Measurements from ENCODE around the gene LRRC46.

The LRRC46 gene, protein sequence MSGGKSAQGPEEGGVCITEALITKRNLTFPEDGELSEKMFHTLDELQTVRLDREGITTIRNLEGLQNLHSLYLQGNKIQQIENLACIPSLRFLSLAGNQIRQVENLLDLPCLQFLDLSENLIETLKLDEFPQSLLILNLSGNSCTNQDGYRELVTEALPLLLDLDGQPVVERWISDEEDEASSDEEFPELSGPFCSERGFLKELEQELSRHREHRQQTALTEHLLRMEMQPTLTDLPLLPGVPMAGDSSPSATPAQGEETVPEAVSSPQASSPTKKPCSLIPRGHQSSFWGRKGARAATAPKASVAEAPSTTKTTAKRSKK

DNA sequence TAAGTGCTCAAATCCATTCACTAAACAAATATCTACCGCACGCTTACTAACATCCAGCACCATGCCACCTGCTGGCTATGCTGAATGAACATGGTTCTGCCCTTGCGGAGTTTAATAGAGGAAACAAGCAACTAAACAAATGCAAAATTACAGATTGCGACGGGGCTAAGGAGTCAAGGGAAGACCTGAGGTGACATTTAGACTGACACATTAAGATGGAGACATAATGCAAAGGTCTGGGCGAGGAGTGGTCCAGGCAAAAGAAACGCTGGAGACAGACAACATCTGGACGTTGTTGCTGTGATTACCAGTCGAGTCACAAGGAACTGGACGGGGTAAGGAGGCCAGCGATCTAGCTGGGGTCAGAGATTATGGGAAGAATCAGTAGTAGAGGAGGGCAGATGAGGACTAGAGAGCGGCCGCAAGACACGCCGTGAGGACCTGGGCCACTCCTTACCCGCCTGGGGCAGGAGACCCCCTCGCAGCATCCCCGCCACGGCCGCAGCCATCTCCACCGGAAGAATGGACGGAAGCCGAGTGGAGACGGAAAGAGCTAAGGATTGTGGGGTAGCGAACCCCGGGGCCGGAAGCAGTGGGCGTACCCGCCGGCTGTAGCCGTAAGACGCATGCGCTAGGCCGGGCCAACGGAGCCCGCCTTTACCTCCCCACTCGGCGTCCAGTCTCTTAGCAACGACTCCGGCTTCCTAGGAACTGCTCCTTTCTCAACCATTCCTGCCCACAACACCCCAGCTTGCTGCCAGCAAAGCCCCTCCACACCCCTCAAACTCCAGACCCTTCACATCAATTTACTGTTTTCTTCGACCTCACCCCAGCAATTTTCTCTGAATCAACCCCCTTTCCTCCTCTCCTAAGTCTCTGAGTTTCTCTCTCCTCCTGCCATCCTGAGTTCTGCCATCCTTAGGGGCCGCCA, at the start of gene LRRC46, which contains the start of gene MRPL10:
Gene LRRC46 (plus strand): TSS at position 668 of the 931 bp plus-strand sequence. CDS start 320 bp downstream, outside the sequence.
Gene MRPL10 (minus strand): TSS at position 539 of the 931 bp plus-strand sequence. CDS start 30 bp downstream, at position 509.
- peak within 1 kb of the TSS; percentile 94 to 99 for H3K4me3 ChIP-seq (ENCODE audit: low read length in 2 of 2)
- H3K27ac ChIP-seq (ENCODE audit: low read length) = peak within 1 kb of the TSS; percentile 69
- H3K4me1 ChIP-seq (ENCODE audit: control insufficient read depth, insufficient read depth, low read length) = peaks cover 23% of the 10 kb centered on the region

DNA sequence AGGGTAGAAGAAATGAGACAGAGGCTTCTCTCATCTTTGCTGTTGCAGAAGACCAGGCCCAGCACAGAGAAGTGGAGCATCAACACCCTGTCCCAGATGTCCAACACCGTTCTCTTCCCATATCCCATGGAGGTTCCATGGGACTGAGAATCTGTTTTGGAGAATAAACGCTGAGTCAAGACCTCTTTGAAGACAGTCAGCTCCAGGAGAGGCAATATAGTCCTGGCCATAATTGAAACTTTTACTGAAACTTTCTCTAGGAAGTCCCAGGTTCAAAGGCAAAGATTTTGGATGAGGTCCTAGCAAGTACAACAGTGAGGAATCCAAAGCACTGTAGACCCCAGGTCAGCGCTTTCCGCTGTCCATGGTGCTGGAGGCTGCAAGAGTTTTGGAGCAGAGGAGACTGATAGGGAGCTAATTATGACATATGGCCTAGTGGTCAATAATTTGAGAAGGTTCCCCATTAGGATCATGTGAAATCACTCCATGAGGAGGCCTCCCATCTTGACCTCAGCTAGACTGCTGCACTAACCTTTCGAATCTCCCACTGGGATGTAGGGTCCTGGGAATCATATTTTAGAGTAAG, 45.8 kb upstream of the LRRC46 start:
- H3K36me3 ChIP-seq (ENCODE audit: control insufficient read depth in 2 of 2, insufficient read depth in 2 of 2, low read length in 2 of 2) = no peaks in the 10 kb centered on the region
- no peaks in the 10 kb centered on the region for H3K9me3 ChIP-seq (ENCODE audit: control insufficient read depth in 2 of 2, low read length in 2 of 2)
- H3K27ac ChIP-seq (ENCODE audit: low read length) = no peak overlapping the region
- H3K27me3 ChIP-seq (ENCODE audit: control insufficient read depth in 1 of 2, insufficient read depth in 2 of 2, low read length in 2 of 2) = peaks cover 18 to 22% of the 10 kb centered on the region in 2 donors
- H3K4me1 ChIP-seq (ENCODE audit: control insufficient read depth, insufficient read depth, low read length) = peaks cover 8% of the 10 kb centered on the region
- no peak overlapping the region for H3K4me3 ChIP-seq (ENCODE audit: low read length in 2 of 2)
- H3K9ac ChIP-seq (ENCODE audit: low read length in 2 of 2) = no peak overlapping the region

More for the DNA sequence above, at the start of gene LRRC46, which contains the start of gene MRPL10:
- Histone ChIP-seq H3K9ac (ENCODE audit: low read length in 2 of 2) (peak within 1 kb of the TSS; percentile 79 to 97), H3K9me3 (ENCODE audit: control insufficient read depth in 2 of 2, low read length in 2 of 2) (no peaks in the 10 kb centered on the region), H3K27me3 (ENCODE audit: control insufficient read depth in 1 of 2, insufficient read depth in 2 of 2, low read length in 2 of 2) (no peaks in the 10 kb centered on the region), H3K36me3 (ENCODE audit: control insufficient read depth in 2 of 2, insufficient read depth in 2 of 2, low read length in 2 of 2) (peaks cover 17 to 21% of the 10 kb centered on the region in 2 donors)

DNA sequence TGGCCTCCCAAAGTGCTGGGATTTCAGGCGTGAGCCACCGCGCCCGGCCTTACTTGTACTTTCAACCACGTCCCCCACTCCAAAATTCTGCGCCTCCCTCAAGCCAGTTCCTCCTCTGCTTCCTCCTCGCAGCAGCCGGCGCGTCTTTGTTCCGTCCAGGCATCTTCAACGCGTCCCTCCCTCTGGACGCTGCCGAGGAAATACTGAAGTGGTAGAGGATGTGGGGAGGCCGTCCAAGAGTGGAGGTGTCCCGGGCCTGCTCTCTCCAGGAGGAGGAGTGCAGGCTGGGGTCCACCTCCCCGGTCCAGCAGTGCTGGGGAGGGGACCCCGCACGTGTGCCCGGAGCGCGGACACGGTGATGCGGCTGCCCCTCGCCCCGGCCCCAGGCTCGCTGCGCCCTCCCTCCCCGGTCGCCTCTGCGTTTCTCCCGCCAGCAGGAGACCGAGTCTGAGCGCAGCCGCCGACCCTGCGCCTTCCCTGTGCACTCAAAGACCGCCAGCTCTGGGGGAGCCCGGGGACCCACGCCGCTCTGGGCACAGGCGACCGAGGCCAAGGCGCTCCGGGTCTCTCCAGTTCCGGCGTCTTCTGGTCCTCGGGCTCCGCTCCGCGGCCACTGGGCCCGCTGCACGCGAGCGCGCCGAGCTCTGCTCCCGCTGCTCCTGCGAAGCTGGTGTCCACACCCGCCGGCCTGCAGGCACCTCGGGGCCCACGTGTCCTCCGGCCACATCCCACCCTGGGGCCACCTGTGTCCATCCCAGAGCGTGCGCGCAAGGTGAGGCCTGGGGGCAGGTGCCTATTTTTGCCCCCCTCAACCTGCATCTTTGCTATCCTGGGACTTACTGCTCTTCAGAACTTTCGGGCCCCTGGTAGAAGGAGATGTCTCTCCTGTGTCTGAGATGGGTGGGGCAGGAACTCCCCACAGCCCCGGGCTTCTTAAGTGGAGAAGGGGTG, 41.6 kb upstream of the LRRC46 start:
- H3K27ac ChIP-seq (ENCODE audit: low read length) = no peak overlapping the region
- no peaks in the 10 kb centered on the region for H3K36me3 ChIP-seq (ENCODE audit: control insufficient read depth in 2 of 2, insufficient read depth in 2 of 2, low read length in 2 of 2)
- no peaks in the 10 kb centered on the region for H3K9me3 ChIP-seq (ENCODE audit: control insufficient read depth in 2 of 2, low read length in 2 of 2)
- no peak overlapping the region for H3K9ac ChIP-seq (ENCODE audit: low read length in 2 of 2)
- H3K4me1 ChIP-seq (ENCODE audit: control insufficient read depth, insufficient read depth, low read length) = peaks cover 8% of the 10 kb centered on the region
- peak overlapping the region; percentile 52 to 68 for H3K4me3 ChIP-seq (ENCODE audit: low read length in 2 of 2)
- H3K27me3 ChIP-seq (ENCODE audit: control insufficient read depth in 1 of 2, insufficient read depth in 2 of 2, low read length in 2 of 2) = peaks cover 19 to 47% of the 10 kb centered on the region in 2 donors

DNA sequence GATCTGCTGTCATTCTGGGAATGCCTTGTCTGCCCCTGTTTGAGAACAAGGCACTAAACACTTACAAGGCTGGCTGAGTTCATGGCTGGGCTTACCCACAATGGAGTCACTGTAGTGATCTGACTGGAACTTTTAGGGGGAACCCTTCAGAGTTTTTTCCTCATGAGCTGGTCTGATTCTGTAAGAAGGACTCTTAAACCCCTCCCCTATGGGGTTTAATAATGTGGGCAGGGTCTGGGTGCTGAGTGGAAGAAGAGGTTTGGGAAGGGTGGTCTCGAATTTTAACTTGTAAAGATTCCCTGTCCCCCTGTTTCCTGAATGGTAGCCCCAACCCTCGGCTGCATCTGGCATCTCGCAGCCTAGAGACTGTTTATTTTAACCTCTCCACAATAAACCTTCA, 40.4 kb upstream of the LRRC46 start:
- Histone ChIP-seq H3K4me3 (ENCODE audit: low read length in 2 of 2) (no peak overlapping the region), H3K27me3 (ENCODE audit: control insufficient read depth in 1 of 2, insufficient read depth in 2 of 2, low read length in 2 of 2) (peaks cover 19 to 47% of the 10 kb centered on the region in 2 donors), H3K36me3 (ENCODE audit: control insufficient read depth in 2 of 2, insufficient read depth in 2 of 2, low read length in 2 of 2) (no peaks in the 10 kb centered on the region), H3K4me1 (ENCODE audit: control insufficient read depth, insufficient read depth, low read length) (peaks cover 8% of the 10 kb centered on the region), H3K27ac (ENCODE audit: low read length) (no peak overlapping the region), H3K9ac (ENCODE audit: low read length in 2 of 2) (no peak overlapping the region), H3K9me3 (ENCODE audit: control insufficient read depth in 2 of 2, low read length in 2 of 2) (no peaks in the 10 kb centered on the region)

DNA sequence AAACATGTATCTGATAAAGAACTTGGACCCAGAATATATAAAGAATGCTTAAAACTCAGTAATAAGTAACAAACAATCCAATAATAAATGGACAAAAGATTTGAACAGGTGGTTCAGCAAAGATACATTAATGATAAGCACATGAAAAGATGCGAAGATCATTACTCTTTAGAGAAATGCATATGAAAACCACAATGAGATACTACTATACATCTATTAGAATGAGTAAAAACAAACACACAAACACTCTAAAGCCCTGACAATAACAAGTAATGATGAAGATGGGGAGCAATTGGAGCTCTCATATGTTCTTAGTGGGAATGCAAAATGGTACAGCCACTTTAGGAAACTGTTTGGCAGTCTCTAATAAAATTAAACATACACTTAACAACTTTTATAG, 39.0 kb upstream of the LRRC46 start:
- H3K27ac ChIP-seq (ENCODE audit: low read length) = no peak overlapping the region
- H3K4me1 ChIP-seq (ENCODE audit: control insufficient read depth, insufficient read depth, low read length) = peaks cover 8% of the 10 kb centered on the region
- no peak overlapping the region for H3K4me3 ChIP-seq (ENCODE audit: low read length in 2 of 2)
- no peaks in the 10 kb centered on the region for H3K36me3 ChIP-seq (ENCODE audit: control insufficient read depth in 2 of 2, insufficient read depth in 2 of 2, low read length in 2 of 2)
- no peaks in the 10 kb centered on the region for H3K9me3 ChIP-seq (ENCODE audit: control insufficient read depth in 2 of 2, low read length in 2 of 2)
- no peak overlapping the region for H3K9ac ChIP-seq (ENCODE audit: low read length in 2 of 2)
- peaks cover 19 to 47% of the 10 kb centered on the region in 2 donors for H3K27me3 ChIP-seq (ENCODE audit: control insufficient read depth in 1 of 2, insufficient read depth in 2 of 2, low read length in 2 of 2)

DNA sequence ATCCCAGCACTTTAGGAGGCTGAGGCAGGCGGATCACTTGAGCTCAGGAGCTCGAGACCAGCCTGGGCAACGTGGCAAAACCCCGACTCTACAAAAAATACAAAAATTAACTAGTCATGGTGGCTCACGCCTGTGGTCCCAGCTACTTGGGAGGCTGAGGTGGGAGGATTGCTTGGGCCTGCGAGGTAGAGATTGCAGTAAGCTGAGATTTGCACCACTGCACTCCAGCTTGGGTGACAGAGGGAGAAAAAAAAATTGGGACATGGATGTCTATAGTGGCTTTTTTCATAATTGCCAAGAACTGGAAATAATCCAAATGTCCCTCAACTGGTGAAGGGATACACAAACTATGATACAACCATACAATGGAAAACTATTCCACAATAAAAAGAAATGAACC, 38.5 kb upstream of the LRRC46 start:
- no peak overlapping the region for H3K4me3 ChIP-seq (ENCODE audit: low read length in 2 of 2)
- no peak overlapping the region for H3K27ac ChIP-seq (ENCODE audit: low read length)
- no peaks in the 10 kb centered on the region for H3K9me3 ChIP-seq (ENCODE audit: control insufficient read depth in 2 of 2, low read length in 2 of 2)
- H3K9ac ChIP-seq (ENCODE audit: low read length in 2 of 2) = no peak overlapping the region
- peaks cover 17 to 45% of the 10 kb centered on the region in 2 donors for H3K27me3 ChIP-seq (ENCODE audit: control insufficient read depth in 1 of 2, insufficient read depth in 2 of 2, low read length in 2 of 2)
- H3K4me1 ChIP-seq (ENCODE audit: control insufficient read depth, insufficient read depth, low read length) = peaks cover 8% of the 10 kb centered on the region
- H3K36me3 ChIP-seq (ENCODE audit: control insufficient read depth in 2 of 2, insufficient read depth in 2 of 2, low read length in 2 of 2) = no peaks in the 10 kb centered on the region

DNA sequence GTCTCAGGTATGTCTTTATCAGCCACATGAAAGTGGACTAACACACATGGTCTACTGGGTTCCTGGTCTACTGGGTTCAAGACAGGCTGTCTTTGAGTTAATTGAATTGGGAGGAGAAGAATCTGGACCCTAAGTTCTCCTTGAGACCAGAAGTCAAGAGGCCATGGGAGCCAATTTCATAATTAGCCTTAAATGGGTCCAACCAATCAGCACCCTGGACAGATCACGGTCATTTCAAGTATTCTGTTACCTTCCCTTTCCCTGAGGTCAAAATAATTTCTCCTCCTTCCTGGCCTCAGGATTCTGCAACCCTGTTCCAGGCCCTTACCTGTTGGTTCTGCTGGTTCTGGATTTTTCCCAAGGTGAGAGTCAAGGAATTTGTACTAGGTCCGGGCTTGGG, 33.7 kb upstream of the LRRC46 start:
- Histone ChIP-seq H3K4me3 (ENCODE audit: low read length in 2 of 2) (no peak overlapping the region), H3K27me3 (ENCODE audit: control insufficient read depth in 1 of 2, insufficient read depth in 2 of 2, low read length in 2 of 2) (peaks cover 2 to 14% of the 10 kb centered on the region in 2 donors), H3K36me3 (ENCODE audit: control insufficient read depth in 2 of 2, insufficient read depth in 2 of 2, low read length in 2 of 2) (no peaks in the 10 kb centered on the region), H3K27ac (ENCODE audit: low read length) (no peak overlapping the region), H3K9ac (ENCODE audit: low read length in 2 of 2) (no peak overlapping the region), H3K9me3 (ENCODE audit: control insufficient read depth in 2 of 2, low read length in 2 of 2) (no peaks in the 10 kb centered on the region), H3K4me1 (ENCODE audit: control insufficient read depth, insufficient read depth, low read length) (no peaks in the 10 kb centered on the region)

DNA sequence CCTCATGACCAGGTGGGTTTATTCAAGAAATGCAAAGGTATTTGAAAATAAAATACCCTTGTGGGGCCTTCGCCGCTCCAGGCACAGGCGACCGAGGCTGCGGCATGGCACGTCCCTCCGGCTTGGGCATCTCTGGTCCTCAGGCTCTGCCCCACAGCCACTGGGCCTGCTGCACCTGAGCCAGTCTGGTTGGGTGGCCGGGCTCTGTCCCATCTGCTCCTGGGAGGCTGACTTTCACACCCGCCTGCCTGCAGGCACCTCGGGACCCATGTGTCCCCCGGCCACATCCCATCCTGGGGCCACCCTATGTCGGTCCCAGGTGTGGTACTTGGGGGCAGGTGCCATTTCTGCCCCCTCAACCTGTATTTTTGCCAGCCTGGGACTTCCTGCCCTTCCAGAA, 30.8 kb upstream of the LRRC46 start:
- Histone ChIP-seq H3K9me3 (ENCODE audit: control insufficient read depth in 2 of 2, low read length in 2 of 2) (no peaks in the 10 kb centered on the region), H3K27me3 (ENCODE audit: control insufficient read depth in 1 of 2, insufficient read depth in 2 of 2, low read length in 2 of 2) (peaks cover 2% of the 10 kb centered on the region in 2 donors), H3K27ac (ENCODE audit: low read length) (no peak overlapping the region), H3K36me3 (ENCODE audit: control insufficient read depth in 2 of 2, insufficient read depth in 2 of 2, low read length in 2 of 2) (no peaks in the 10 kb centered on the region), H3K4me1 (ENCODE audit: control insufficient read depth, insufficient read depth, low read length) (no peaks in the 10 kb centered on the region), H3K4me3 (ENCODE audit: low read length in 2 of 2) (no peak overlapping the region), H3K9ac (ENCODE audit: low read length in 2 of 2) (no peak overlapping the region)

DNA sequence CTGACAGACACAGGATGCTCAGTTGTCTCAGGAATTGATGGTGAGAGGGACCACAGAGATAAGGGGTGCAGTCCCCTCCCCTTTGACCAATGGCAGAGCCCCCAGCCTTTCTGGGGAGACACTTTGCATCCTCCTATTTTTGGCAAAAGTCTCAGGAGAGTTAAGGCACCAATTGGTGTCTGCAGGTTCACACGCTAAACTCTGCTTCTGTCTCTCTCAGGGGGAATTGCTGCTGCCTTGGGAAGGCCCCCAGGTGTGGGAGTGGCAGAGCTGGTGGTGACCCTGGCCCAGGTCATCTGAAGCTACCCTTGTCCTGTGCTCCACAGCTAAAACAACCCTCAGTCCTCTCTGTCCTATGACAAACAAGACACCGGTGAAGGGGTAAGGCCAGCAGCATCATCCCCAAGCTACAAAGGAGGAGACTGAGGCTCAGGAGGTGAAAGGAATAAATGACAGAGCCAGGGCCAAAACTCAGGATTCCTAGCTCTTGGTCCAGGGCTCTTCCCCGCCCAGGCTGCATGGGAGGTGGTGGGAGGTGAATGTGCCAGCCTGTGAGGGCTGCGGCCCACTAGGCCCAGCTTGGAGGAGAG, 30.2 kb upstream of the LRRC46 start:
- Histone ChIP-seq H3K4me3 (ENCODE audit: low read length in 2 of 2) (no peak overlapping the region), H3K36me3 (ENCODE audit: control insufficient read depth in 2 of 2, insufficient read depth in 2 of 2, low read length in 2 of 2) (no peaks in the 10 kb centered on the region), H3K9ac (ENCODE audit: low read length in 2 of 2) (no peak overlapping the region), H3K27me3 (ENCODE audit: control insufficient read depth in 1 of 2, insufficient read depth in 2 of 2, low read length in 2 of 2) (peaks cover 2% of the 10 kb centered on the region in 2 donors), H3K9me3 (ENCODE audit: control insufficient read depth in 2 of 2, low read length in 2 of 2) (no peaks in the 10 kb centered on the region), H3K4me1 (ENCODE audit: control insufficient read depth, insufficient read depth, low read length) (no peaks in the 10 kb centered on the region), H3K27ac (ENCODE audit: low read length) (no peak overlapping the region)
